CD4-positive, alpha-beta T cell (primary cell): ENCODE data around the gene ABR. TPM values are rescaled to one million over a fixed set of nuclear protein-coding genes. Genes with fewer than 3 reads are reported as not detected.

ENCODE experiments used
- ATAC-seq: fragments of 200-7000 bp; cut with Tn5 transposase; one replicate; pipeline ENCODE4 v1.10.0; 2022; ENCODE audit warnings: mild to moderate bottlenecking; ENCODE audit not compliant: poor library complexity
- CTCF ChIA-PET: fragments of 350-600 bp; sonication (Branson Sonifier 250); formaldehyde crosslinking; loops from one replicate; lab custom pipeline; 2021; ENCODE audit warnings: antibody characterized with exemption, inconsistent platforms; lab: Charles Lee
- POLR2A ChIA-PET: fragments of 350-600 bp; sonication (Branson Sonifier 250); formaldehyde crosslinking; loops from one replicate; lab custom pipeline; 2021; ENCODE audit warnings: antibody characterized with exemption, inconsistent platforms; lab: Charles Lee
- DNase-seq, 14 experiments: peaks; one replicate each; pipeline ENCODE4 v3.0.0-alpha.2; 2013 to 2020; ENCODE audit warnings: mixed read lengths in 2 of 14
- H3K27ac ChIP-seq, 2 donors: one replicate each; pipeline versions ENCODE4 v1.5.1 to v1.7.0; 2013; ENCODE audit warnings: low read length in 2 of 2, low read depth in 1 of 2, mild to moderate bottlenecking in 1 of 2
- H3K27me3 ChIP-seq, 2 experiments: 1 replicate in 1 of 2; 2 replicates in 1 of 2; pipeline versions ENCODE4 v1.6.1 to v1.7.0; 2013; ENCODE audit warnings: low read length in 2 of 2, control low read depth in 1 of 2, mild to moderate bottlenecking in 1 of 2, moderate library complexity in 1 of 2; ENCODE audit not compliant: insufficient read depth in 2 of 2, control insufficient read depth in 1 of 2
- H3K36me3 ChIP-seq: one replicate; pipeline ENCODE4 v1.6.1; 2013; ENCODE audit warnings: low read length, control low read depth; ENCODE audit not compliant: insufficient read depth
- H3K4me1 ChIP-seq: one replicate; pipeline ENCODE4 v1.6.1; 2013; ENCODE audit warnings: low read length, control low read depth; ENCODE audit not compliant: insufficient read depth
- H3K4me3 ChIP-seq: one replicate; pipeline ENCODE4 v1.5.1; 2013; ENCODE audit warnings: mild to moderate bottlenecking, low read length, moderate library complexity
- H3K9me3 ChIP-seq, 2 experiments: 1 replicate in 1 of 2; 2 replicates in 1 of 2; pipeline versions ENCODE4 v1.6.1 to v1.7.0; 2013; ENCODE audit warnings: low read length in 2 of 2, mild to moderate bottlenecking in 2 of 2, control low read depth in 1 of 2, moderate library complexity in 1 of 2; ENCODE audit not compliant: control insufficient read depth in 1 of 2, insufficient read depth in 1 of 2
- H3K27ac Mint-ChIP-seq: one replicate; pipeline ENCODE4 v1.8.0; 2020; ENCODE audit warnings: mixed read lengths
- H3K27me3 Mint-ChIP-seq: one replicate; pipeline ENCODE4 v1.8.0; 2021; ENCODE audit warnings: mixed read lengths
- H3K36me3 Mint-ChIP-seq: one replicate; pipeline ENCODE4 v1.8.0; 2021; ENCODE audit warnings: low read depth, mixed read lengths
- H3K4me1 Mint-ChIP-seq: one replicate; pipeline ENCODE4 v1.8.0; 2021; ENCODE audit warnings: low read depth, mixed read lengths
- H3K4me3 Mint-ChIP-seq: one replicate; pipeline ENCODE4 v1.8.0; 2020; ENCODE audit warnings: mild to moderate bottlenecking, mixed read lengths
- H3K9me3 Mint-ChIP-seq: one replicate; pipeline ENCODE4 v1.8.0; 2020; ENCODE audit warnings: mixed read lengths
- intact Hi-C, 2 experiments: fragments of 100-400 bp; cut with DNase I in 1 of 2; cut with micrococcal nuclease in 1 of 2; formaldehyde crosslinking; loops; one replicate each; pipeline versions ENCODE4 v1.15.1 to v1.9.0; 2023 to 2025; cut with DNase I, micrococcal nuclease
- total RNA-seq, 174 experiments: library from RNA in 2 of 174; stranded (reverse) in 2 of 174; gene quantifications; one replicate each; pipeline ENCODE4 v1.2.3 and lab custom pipeline; 2021 to 2026
- TF ChIP-seq, protein P1 (sequence below): fragments of 200-600 bp; IDR thresholded peaks from one replicate; pipeline ENCODE4 v1.8.0; 2022; ENCODE audit warnings: antibody characterized with exemption, mild to moderate bottlenecking

ABR gene
- total RNA-seq, 2 experiments from 2014 or later = 72.4 to 74.8 TPM

DNA sequence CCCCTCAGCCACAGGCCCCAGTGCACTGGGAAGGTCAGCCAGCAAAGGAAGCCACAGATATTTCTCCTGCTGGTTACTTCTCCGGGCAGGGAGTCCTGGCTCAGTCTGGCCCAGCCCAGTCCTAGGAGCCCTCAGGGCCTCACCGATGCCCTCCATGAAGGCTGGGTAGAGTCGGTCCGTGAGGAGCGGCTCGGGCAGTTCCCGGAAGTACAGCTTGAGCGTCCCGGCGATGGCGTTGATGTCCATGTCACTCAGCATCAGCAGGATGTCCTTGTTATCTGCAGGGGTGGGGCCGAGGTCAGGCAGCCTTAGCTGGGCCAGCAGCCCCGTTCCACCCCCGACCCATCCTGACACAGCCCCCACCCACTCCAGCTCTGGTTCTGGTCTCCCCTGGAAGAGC lies 169.2 kb downstream of the ABR start:
- no peaks in the 10 kb centered on the region for H3K27me3 Mint-ChIP-seq
- Histone ChIP-seq H3K4me3 (no peak overlapping the region), H3K9me3 (no peaks in the 10 kb centered on the region), H3K4me1 (peaks cover under 1% of the 10 kb centered on the region), H3K36me3 (peaks cover 61% of the 10 kb centered on the region), H3K27ac (no peak overlapping the region), H3K27me3 (no peaks in the 10 kb centered on the region)
- no peak overlapping the region for H3K4me3 Mint-ChIP-seq
- ChIA-PET CTCF (no interaction called here), POLR2A (no interaction called here)
- no peak for ATAC-seq
- no peaks in the 10 kb centered on the region for H3K9me3 Mint-ChIP-seq
- no peak for DNase-seq
- H3K27ac Mint-ChIP-seq = no peak overlapping the region
- peaks cover 31% of the 10 kb centered on the region for H3K36me3 Mint-ChIP-seq
- TF ChIP-seq, protein P1, sequence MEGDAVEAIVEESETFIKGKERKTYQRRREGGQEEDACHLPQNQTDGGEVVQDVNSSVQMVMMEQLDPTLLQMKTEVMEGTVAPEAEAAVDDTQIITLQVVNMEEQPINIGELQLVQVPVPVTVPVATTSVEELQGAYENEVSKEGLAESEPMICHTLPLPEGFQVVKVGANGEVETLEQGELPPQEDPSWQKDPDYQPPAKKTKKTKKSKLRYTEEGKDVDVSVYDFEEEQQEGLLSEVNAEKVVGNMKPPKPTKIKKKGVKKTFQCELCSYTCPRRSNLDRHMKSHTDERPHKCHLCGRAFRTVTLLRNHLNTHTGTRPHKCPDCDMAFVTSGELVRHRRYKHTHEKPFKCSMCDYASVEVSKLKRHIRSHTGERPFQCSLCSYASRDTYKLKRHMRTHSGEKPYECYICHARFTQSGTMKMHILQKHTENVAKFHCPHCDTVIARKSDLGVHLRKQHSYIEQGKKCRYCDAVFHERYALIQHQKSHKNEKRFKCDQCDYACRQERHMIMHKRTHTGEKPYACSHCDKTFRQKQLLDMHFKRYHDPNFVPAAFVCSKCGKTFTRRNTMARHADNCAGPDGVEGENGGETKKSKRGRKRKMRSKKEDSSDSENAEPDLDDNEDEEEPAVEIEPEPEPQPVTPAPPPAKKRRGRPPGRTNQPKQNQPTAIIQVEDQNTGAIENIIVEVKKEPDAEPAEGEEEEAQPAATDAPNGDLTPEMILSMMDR = no peak
- H3K4me1 Mint-ChIP-seq = peaks cover 4% of the 10 kb centered on the region
- intact Hi-C loops = no loop called here

DNA sequence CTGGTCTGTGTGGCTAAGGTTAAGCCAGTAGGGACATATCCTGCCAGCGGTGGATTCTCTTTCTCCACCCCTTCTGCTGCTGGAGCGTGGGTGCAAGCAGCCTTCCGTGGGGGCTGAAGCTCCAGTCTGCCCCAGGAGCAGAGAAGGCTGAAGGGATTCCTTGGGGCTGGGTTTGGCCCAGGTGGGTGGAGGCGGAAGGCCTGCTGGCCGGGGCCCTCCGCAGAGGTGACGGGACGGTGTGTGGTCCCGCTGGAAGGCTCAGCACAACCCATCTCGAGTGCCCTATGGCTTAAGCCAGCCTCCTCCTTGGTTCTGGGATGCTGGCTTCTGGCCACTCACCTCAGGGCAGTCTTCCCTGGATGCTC lies 169.7 kb downstream of the ABR start:
- Mint-ChIP-seq H3K4me3 (no peak overlapping the region), H3K27me3 (no peaks in the 10 kb centered on the region), H3K9me3 (no peaks in the 10 kb centered on the region), H3K27ac (no peak overlapping the region), H3K4me1 (peaks cover 9% of the 10 kb centered on the region), H3K36me3 (peaks cover 36% of the 10 kb centered on the region)
- intact Hi-C loops = no loop called here
- H3K4me1 ChIP-seq = peaks cover 4% of the 10 kb centered on the region
- TF ChIP-seq, protein P1 = no peak
- POLR2A ChIA-PET = no interaction called here
- CTCF ChIA-PET = no interaction called here
- ATAC-seq = no peak
- H3K4me3 ChIP-seq = no peak overlapping the region
- no peaks in the 10 kb centered on the region for H3K27me3 ChIP-seq
- peaks cover 66% of the 10 kb centered on the region for H3K36me3 ChIP-seq
- H3K27ac ChIP-seq = no peak overlapping the region
- no peak for DNase-seq
- no peaks in the 10 kb centered on the region for H3K9me3 ChIP-seq

DNA sequence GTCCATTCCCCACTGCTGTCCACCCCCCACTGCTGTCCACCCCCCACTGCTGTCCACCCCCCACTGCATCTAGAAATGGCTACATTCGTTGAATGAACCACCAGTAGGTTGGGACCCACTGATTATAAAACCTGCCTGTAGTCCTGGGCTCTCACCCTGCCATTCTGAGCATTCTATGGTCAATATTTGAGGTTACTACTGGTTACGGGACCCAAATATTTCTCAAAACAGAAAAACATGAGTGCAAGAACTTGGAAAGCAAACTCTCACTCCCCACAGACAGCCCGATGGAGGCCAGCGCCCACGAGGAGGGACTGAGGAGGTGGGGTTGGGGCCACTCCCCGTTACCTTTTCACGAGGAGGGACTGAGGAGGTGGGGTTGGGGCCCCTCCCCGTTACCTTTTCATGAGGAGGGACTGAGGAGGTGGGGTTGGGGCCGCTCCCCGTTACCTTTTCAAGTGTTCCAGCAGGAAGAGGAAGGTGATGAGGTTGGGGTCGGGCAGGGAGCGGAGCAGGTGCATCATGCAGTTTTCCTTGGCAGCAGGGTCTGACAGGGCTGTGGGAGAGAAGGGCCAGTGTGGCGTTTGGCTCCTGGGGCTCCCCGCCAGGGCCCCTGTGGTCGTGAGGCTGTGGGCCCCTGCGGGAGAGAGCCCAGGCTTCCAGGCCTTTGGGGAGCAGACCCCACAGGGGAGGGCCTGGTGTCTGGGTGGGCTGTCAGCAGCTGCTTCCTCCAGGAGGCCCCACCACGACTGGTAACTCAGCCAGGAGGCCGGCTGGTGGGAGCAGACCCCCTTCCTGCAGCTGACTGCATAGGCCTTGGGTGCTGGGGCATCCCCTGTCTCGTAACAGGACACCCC lies 170.3 kb downstream of the ABR start:
- CTCF ChIA-PET = no interaction called here
- intact Hi-C loops = no loop called here

More for the DNA sequence above, 170.3 kb downstream of the ABR start:
- no peaks in the 10 kb centered on the region for H3K9me3 ChIP-seq
- peaks cover 10% of the 10 kb centered on the region for H3K4me1 Mint-ChIP-seq
- H3K36me3 Mint-ChIP-seq = peaks cover 42% of the 10 kb centered on the region
- TF ChIP-seq, protein P1 = no peak
- no peak overlapping the region for H3K4me3 Mint-ChIP-seq
- no peak overlapping the region for H3K27ac Mint-ChIP-seq
- H3K4me1 ChIP-seq = peaks cover 4% of the 10 kb centered on the region
- H3K36me3 ChIP-seq = peaks cover 72% of the 10 kb centered on the region
- H3K4me3 ChIP-seq = no peak overlapping the region
- H3K27ac ChIP-seq = no peak overlapping the region
- H3K9me3 Mint-ChIP-seq = no peaks in the 10 kb centered on the region
- H3K27me3 Mint-ChIP-seq = no peaks in the 10 kb centered on the region
- ATAC-seq = no peak
- no peak for DNase-seq
- no peaks in the 10 kb centered on the region for H3K27me3 ChIP-seq
- POLR2A ChIA-PET = no interaction called here
